Activated naive CD8-positive, alpha-beta T cell (primary cell): Measurements from ENCODE around the gene PHOSPHO1.

Experiments
- H3K27ac Mint-ChIP-seq: one replicate; pipeline ENCODE4 v1.8.0; 2021; ENCODE audit warnings: mixed read lengths
- H3K27me3 Mint-ChIP-seq: one replicate; pipeline ENCODE4 v1.8.0; 2021; ENCODE audit warnings: mixed read lengths
- H3K36me3 Mint-ChIP-seq: one replicate; pipeline ENCODE4 v1.8.0; 2021; ENCODE audit warnings: mixed read lengths
- H3K4me1 Mint-ChIP-seq: one replicate; pipeline ENCODE4 v1.8.0; 2021; ENCODE audit warnings: low read depth, mixed read lengths
- H3K4me3 Mint-ChIP-seq: one replicate; pipeline ENCODE4 v1.8.0; 2021; ENCODE audit warnings: mild to moderate bottlenecking, mixed read lengths
- H3K9me3 Mint-ChIP-seq: one replicate; pipeline ENCODE4 v1.8.0; 2021; ENCODE audit warnings: low read depth, mixed read lengths

The PHOSPHO1 gene

DNA sequence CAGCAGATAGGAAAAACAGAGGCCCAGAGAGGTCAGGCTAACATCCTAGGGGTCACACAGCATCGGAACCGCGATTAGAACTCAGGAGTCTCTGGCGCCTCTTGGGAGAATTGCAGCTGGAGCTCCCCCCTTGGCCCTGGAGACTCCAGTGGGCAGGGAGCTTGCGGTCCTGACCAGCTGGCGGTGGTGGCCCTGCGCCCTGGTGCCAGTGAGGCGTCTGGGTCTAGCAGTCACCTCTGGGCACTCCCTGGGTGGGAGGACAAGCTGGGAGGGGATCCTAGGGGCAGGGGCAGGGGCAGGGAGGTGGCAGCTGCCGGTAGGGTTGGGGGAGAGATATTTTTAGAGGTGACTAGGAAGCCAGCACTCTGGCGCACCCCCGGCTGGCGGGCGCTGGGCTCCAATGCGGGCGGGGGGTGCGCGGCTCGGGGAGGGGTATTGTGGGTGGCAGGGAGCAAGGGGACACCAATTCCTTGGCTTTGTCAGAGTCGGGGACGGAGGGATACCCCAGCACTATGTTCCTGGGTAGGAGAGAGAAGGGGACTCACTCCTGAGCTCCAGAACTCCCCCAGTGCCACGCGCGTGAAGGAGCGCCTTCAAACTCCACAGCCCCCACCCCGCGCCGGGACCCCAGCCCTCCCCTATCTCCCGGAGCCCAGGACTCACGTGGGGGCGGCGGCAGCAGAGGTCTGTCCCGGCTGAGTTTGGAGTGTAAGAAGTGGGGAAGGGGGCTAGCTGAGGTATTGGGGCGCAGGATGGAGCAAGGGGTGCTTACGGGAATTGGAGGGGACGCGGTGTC is 584 bp downstream of the PHOSPHO1 start:
- no peaks in the 10 kb centered on the region for H3K36me3 Mint-ChIP-seq
- peak overlapping the region; percentile 10 for H3K27ac Mint-ChIP-seq
- H3K4me1 Mint-ChIP-seq, result peaks cover 10% of the 10 kb centered on the region
- H3K9me3 Mint-ChIP-seq, result no peaks in the 10 kb centered on the region
- H3K27me3 Mint-ChIP-seq, result peaks cover 7% of the 10 kb centered on the region
- H3K4me3 Mint-ChIP-seq, result peak overlapping the region; percentile 93

DNA sequence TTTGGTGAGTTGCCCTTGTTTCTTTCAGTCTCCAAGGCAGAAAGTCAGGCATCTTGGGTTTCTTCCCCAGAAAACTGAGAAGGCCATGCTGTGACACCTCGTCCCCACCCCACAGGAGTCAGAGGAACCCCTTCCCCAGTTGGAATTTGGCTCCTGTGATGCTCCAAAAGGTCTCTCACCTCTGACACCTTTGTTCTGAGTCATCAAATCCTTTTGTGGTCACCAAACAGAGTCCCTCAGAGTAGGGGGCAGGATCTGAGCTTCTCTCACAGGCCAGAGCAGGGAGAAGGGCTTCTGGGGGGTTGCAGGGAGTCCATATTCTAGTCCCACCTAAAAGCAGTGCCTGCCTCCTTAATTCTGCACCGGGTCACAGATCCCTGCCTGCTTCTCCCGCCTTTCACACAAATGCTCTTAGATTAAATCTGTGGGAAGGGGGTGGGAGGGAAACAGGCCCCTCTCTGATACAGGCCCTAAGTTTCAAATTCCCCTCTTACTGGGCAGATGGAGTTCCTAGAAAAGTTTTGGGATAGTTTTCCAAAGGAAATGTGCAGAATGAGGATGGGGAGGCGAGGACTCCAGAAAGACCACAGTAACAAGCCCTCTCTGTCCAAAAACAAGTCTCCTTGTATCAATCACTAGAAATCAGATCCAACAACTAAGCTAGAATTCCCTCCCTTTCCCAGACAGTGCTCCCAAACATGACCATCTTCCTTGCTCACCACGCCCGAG is 1.3 kb downstream of the PHOSPHO1 start:
- Mint-ChIP-seq H3K27ac (peak overlapping the region; percentile 10), H3K27me3 (peaks cover 7% of the 10 kb centered on the region), H3K36me3 (no peaks in the 10 kb centered on the region), H3K9me3 (no peaks in the 10 kb centered on the region), H3K4me3 (peak overlapping the region; percentile 93), H3K4me1 (peaks cover 12% of the 10 kb centered on the region)

DNA sequence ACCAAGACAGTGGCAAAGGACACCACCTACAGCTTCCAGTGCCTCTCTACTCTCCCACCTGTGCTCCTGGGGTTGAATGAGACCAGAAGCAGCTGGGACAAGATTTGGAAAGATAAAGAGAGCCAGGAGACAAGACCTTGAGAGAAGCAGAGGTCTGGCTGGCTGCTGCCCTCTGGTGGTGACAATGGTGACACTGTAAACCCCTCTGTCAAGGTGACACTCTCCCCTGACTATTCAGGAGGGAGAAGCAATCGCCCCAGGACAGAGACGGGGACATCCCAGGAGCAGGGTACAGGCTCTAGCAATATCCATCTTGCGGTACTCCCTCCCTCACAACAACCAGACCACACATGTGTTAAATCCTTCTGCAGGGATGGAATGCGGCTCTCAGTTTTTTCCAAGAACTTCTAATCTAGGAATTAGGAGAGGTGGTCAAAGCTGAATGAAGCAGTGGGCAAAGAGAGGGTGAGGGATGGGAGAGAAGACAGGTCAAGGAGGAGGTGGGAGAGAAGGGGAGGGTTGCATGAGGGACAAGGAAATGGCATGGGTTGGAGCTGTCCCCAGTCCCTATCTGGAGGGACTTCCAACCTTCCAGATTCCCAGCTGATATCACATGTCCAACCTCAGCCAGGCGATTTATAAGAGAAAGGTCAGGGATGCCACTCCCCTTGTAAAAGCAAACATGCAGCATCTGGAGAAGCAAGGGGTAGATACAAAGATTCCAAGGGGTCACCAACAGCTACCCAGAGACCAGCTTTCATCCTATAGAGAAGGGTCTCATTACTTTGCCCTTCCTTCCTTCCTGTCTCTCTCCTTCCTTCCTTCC is 2.9 kb downstream of the PHOSPHO1 start:
- peaks cover 5% of the 10 kb centered on the region for H3K27me3 Mint-ChIP-seq
- no peak overlapping the region for H3K27ac Mint-ChIP-seq
- no peaks in the 10 kb centered on the region for H3K9me3 Mint-ChIP-seq
- H3K4me1 Mint-ChIP-seq, result peaks cover 23% of the 10 kb centered on the region
- peak overlapping the region; percentile 35 for H3K4me3 Mint-ChIP-seq
- H3K36me3 Mint-ChIP-seq, result no peaks in the 10 kb centered on the region

DNA sequence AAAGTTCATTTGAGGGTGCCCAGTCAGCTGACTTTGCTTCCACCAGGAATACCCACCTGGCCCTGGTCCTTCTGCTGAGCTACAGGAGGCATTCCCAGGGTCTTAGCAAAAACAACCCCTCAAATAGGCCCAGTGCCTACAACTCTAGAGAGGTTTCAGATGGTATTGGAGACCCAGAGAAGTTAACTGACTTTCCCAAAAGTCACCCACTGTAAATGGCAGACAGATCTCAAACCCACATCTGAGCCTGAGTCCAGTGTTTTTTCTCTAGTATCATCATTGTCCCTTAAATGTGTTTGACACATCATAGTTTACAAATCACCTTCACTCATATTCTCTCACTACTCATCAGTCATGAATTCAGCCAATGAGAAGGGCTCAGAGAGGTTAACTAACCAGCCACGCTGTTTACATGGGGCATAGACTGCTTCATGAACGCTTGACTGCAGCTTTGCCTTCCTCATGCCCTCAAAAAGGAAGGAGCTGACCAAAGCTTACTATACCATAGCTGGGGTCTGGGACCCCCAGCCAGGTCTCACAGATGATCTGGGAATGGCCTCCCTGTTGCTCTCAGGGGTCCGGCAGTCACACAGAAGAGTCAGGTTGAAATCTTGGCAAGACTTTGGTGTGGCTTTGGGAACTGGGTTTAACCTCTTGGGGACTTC is 3.7 kb downstream of the PHOSPHO1 start:
- H3K9me3 Mint-ChIP-seq, result no peaks in the 10 kb centered on the region
- H3K4me1 Mint-ChIP-seq, result peaks cover 25% of the 10 kb centered on the region
- no peak overlapping the region for H3K27ac Mint-ChIP-seq
- H3K4me3 Mint-ChIP-seq, result no peak overlapping the region
- H3K36me3 Mint-ChIP-seq, result no peaks in the 10 kb centered on the region
- H3K27me3 Mint-ChIP-seq, result peaks cover 5% of the 10 kb centered on the region

DNA sequence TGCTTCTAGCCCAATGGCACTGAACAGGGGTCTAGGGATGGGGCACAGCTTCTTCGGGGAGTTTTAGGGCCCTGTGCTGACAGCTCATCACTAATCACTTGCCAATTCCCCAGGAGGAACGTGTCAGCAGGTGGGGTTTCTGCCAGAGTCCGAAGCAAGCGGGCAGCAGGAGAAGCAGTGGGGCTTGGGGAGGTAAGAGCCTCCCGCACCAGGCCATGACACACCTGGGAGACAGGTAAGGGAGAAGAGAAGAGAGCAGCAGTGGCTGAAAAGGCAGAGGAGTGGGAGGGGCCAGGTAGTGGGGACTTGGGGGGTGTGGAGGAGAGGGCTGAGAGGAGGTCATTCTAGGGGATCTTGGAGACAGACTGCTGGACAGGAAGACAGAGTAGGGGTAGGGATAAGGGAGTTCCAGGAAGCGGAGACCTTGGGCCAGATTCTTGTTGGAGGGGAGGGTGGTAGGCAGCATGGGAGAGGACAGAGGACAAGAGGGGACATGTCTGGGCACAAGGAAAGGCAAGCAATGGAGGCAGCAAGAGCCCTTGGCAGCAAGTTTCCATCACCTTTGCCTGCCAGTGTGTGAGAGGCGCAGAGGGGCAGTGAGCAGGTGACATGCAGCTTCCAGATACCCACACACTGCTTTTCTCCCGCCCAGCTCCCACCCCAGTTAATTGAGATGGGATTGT is 4.9 kb downstream of the PHOSPHO1 start:
- no peak overlapping the region for H3K27ac Mint-ChIP-seq
- H3K9me3 Mint-ChIP-seq, result no peaks in the 10 kb centered on the region
- H3K4me1 Mint-ChIP-seq, result peaks cover 20% of the 10 kb centered on the region
- peak overlapping the region; percentile 35 for H3K4me3 Mint-ChIP-seq
- H3K36me3 Mint-ChIP-seq, result no peaks in the 10 kb centered on the region
- H3K27me3 Mint-ChIP-seq, result peaks cover 5% of the 10 kb centered on the region

DNA sequence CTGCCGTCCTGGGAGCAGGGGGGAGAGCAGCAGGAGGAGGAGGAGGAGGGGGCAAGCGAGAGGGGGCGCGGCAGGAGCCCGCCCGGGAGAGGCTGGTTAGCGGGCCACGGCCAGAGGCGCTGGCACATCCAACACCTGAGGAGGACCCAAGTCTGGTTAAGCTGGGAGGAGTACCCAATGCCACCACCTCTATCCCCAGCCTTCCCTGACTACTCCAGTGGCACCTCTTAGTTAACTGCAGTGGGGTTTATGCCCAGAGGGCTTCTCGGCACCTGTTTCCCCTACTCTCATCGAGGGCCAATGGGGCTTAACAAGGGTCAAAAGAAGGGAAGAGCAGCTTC is 5.6 kb downstream of the PHOSPHO1 start:
- Mint-ChIP-seq H3K27ac (no peak overlapping the region), H3K27me3 (peaks cover 5% of the 10 kb centered on the region)

DNA sequence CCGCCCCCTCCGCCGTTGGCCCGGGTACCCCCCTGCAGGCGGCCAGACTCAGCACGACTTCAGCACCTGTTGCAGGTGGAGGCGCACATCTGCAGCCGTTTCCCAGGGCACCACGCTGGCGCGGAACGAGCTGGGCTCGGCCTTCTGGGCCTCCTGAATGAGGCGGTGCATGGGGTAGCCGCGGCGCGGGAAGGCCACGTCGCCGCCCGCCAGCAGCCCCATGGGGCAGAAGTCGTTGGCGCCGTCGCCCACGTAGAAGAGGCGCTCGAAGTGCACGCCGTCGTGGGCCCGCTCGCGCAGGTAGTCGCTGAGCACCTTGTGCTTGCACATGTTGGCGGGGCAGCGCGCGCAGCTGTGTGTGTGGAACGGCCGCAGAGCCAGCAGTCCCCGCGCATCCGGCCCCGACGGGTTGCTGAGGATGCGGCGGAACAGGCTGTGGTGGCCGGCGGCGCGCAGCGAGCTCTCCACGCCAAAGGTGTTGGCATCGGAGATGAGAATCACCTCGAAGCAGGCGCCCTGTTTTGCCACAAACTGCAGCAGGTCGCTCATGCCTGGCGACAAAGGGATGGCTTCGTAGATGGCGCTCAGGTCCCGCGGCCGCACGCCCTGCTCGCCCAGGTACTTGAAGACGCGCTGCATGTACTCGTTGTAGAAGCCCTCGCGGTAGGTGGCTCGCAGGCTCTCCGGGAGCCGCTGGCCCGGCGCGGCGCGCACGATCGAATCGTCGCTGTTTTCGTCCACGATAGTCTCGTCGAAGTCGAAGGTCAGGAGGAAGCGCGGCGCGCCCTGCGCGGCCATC is 6.2 kb downstream of the PHOSPHO1 start:
- Mint-ChIP-seq H3K27ac (no peak overlapping the region), H3K9me3 (no peaks in the 10 kb centered on the region), H3K4me3 (peak overlapping the region; percentile 70), H3K27me3 (peaks cover 2% of the 10 kb centered on the region), H3K4me1 (peaks cover 24% of the 10 kb centered on the region), H3K36me3 (no peaks in the 10 kb centered on the region)

More for the DNA sequence above, 5.6 kb downstream of the PHOSPHO1 start:
- H3K36me3 Mint-ChIP-seq, result no peaks in the 10 kb centered on the region
- H3K9me3 Mint-ChIP-seq, result no peaks in the 10 kb centered on the region
- H3K4me1 Mint-ChIP-seq, result peaks cover 23% of the 10 kb centered on the region
- peak overlapping the region; percentile 70 for H3K4me3 Mint-ChIP-seq

DNA sequence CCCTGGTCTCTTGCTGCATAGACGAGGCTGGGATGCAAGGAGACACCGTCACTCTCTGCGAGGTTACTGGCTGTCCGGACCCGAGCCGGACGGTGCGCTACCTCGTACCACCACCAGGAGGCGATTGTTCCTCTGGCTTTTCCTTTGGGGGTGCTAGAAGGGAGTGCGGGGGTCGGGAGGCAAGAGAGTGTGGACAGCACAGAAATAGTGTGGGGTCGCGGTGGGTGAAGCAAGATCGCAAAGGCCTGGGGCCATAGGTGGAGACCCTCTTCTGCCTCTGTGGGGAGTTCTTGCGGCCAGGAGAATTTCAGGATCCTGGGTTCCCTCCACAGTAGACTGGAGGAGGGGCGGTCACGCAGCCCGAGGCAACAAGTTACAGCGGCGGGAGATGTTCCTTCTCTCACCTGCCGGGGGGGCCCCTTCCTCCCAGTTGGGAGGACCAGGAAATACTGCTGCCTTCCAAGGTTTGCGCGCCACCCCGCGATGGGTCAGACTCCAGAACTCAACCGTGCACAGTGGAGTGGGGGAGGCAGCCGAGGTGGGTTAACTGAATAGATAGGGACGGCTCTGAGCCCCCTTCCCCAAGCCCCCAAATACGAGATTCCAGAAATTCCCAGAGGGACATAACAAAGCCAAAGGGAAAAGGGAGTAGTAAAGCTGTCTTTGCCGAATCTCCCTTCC is 6.9 kb downstream of the PHOSPHO1 start:
- Mint-ChIP-seq H3K9me3 (no peaks in the 10 kb centered on the region), H3K36me3 (no peaks in the 10 kb centered on the region), H3K27me3 (peaks cover 2% of the 10 kb centered on the region), H3K27ac (no peak overlapping the region), H3K4me3 (peak overlapping the region; percentile 84), H3K4me1 (peaks cover 31% of the 10 kb centered on the region)

DNA sequence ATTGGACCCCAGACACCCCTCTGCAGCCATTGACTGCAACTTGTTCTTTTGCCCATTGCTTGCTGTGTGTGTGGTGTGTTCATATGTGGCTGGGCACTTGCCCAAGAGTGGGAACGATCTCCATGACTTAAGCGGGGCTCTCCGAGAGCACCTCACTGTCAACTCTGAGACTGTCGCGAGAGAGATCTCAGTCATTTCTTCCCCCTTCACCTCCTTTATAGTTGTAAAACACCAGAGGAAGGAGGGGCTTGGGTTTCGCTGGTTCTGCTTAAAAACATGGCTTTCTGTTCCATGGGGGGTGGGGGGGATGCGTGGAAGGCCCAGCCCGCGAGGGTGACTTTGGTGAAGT is 7.4 kb downstream of the PHOSPHO1 start:
- Mint-ChIP-seq H3K9me3 (no peaks in the 10 kb centered on the region), H3K4me3 (peak overlapping the region; percentile 84), H3K4me1 (peaks cover 35% of the 10 kb centered on the region), H3K36me3 (no peaks in the 10 kb centered on the region), H3K27ac (no peak overlapping the region), H3K27me3 (peaks cover 2% of the 10 kb centered on the region)

DNA sequence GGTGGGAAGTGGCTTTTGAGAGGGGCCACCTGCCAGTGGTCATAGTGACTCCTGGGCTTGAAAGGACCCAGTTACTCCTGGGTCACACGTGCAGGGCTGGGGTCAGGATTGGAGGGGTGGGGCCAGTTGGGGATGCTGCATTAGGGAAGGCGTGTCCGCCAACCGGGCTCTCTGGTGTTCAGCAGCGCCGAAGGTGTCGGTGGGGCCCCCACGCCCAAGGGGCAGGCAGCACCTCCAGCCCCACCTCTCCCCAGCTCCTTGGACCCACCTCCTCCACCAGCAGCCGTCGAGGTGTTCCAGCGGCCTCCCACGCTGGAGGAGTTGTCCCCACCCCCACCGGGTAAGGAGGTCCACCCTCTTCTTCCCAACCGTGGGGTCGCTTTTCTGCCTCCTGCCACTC is 10.6 kb downstream of the PHOSPHO1 start:
- Mint-ChIP-seq H3K4me3 (no peak overlapping the region), H3K27ac (no peak overlapping the region), H3K4me1 (peaks cover 59% of the 10 kb centered on the region), H3K36me3 (peaks cover 9% of the 10 kb centered on the region), H3K9me3 (no peaks in the 10 kb centered on the region), H3K27me3 (no peaks in the 10 kb centered on the region)

DNA sequence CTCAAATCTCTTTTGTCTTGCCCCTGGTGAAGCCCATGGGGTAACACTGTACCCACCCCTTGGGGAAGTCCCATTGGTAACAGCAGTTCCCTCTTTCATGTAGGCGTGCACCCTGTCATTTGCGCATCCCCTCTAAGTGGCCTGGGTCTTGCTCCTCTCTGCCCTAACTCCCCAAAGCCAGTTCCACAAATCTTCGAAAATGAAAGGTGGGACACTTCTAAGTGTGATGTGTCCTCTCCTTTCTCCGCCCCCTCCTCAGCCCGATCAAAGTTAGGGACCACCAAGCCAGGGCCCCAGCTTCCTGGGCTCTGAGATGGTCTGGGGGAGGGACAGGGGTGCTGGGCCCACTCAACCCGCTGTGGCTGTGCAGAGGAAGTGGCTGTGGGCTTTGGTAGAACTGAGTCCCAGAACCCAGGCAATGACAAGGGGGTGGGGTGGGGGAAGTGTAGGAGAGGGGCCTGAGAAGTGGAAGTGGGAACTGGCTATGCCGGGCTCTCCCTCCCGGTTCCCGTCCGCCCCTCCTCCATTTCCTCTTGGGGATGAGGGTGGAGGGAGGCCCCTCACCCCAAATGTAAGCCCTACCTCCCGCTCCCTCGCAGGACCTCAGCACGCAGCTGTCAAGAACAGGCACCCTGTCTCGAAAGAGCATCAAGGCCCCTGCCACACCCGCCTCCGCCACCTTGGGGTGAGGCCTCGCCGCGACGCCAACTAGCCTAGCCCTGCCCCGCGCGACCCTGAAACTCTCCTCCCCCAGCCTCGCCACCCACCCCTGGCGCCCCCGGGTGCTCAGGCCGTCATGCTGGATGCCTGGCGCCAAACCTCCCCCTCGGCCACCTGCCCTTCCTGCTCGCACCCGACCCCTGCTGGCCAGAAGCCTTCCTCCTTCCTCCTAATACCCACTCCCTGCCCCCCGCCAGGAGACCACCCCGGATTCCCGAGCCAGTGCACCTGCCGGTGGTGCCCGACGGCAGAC is 11.4 kb downstream of the PHOSPHO1 start:
- H3K9me3 Mint-ChIP-seq, result no peaks in the 10 kb centered on the region
- no peaks in the 10 kb centered on the region for H3K27me3 Mint-ChIP-seq
- H3K4me1 Mint-ChIP-seq, result peaks cover 63% of the 10 kb centered on the region
- H3K4me3 Mint-ChIP-seq, result peak overlapping the region; percentile 72
- H3K36me3 Mint-ChIP-seq, result peaks cover 14% of the 10 kb centered on the region
- H3K27ac Mint-ChIP-seq, result peak overlapping the region; percentile 92

DNA sequence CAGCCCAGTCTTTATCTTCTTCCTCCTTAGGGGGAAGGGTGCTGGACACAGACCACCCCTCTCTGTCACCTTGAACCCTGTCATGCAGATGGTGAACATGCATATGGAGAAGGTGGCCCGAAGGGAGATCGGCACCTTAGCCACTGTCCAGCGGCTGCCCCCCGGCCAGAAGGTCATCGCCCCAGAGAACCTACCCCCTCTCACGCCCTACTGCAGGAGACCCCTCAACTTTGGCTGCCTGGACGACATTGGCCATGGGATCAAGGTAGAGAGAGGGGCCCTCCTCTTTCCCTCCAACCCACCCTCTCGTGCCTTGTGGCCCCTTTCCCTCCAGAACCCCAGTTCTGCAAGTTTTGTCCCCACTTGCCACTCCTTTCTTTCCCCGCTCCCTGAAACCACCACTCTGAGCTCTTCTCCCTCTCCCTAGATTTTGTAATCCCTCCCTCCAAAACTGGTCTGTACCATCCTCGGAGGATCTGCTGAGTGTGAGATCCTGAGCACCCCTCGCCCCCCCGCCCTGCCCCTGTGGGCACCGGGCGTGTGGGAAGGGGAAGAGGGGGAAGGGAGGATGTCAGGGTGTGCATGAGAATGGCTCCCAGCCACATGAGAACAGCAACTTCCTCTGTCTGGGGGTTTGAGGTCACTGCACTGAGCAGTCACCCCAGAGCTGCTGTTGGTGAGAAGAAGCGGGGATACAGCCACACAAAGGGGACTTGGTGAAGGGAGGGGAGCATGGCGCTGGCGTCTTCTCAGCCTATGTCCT is 12.8 kb downstream of the PHOSPHO1 start:
- H3K36me3 Mint-ChIP-seq, result peaks cover 14% of the 10 kb centered on the region
- peaks cover 66% of the 10 kb centered on the region for H3K4me1 Mint-ChIP-seq

More for the DNA sequence above, 12.8 kb downstream of the PHOSPHO1 start:
- no peaks in the 10 kb centered on the region for H3K27me3 Mint-ChIP-seq
- peak overlapping the region; percentile 93 for H3K27ac Mint-ChIP-seq
- H3K4me3 Mint-ChIP-seq, result peak overlapping the region; percentile 81
- no peaks in the 10 kb centered on the region for H3K9me3 Mint-ChIP-seq
